ENCODE results near the gene HPS6. TPM values are rescaled to one million over a fixed set of nuclear protein-coding genes. Genes with fewer than 3 reads are reported as not detected.

The HPS6 gene
- total RNA-seq, 1 donor from 2014 or later = 14.2 TPM

DNA sequence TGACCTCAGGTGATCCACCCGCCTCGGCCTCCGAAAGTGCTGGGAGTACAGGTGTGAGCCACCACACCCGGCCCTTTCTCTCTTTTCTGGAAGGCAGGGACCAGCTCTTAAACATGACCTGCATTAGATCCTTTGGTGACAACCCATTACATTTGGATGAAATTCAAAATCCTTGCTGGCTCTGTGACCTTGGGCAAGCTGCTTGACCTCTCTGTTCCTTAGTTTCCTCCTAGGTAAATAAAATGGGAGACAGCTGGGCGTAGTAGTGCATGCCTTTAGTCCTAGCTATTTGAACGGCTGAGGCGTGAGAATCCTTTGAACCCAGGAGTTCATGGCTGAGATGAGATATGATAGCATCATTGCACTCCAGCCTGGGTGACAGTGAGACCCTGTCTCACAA lies 31.3 kb downstream of the HPS6 start:
- Mint-ChIP-seq H3K27ac (no peak overlapping the region), H3K4me1 (no peaks in the 10 kb centered on the region), H3K9me3 (no peaks in the 10 kb centered on the region), H3K4me3 (no peak overlapping the region), H3K36me3 (peaks cover 19% of the 10 kb centered on the region), H3K27me3 (ENCODE audit: low read depth) (no peaks in the 10 kb centered on the region)
- no peak for TF ChIP-seq CTCF (IDR thresholded peaks at IDR 0.05; ENCODE audit: unreplicated experiment)
- no peak for DNase-seq (ENCODE audit: low spot score in 2 of 2, unreplicated experiment in 2 of 2)

DNA sequence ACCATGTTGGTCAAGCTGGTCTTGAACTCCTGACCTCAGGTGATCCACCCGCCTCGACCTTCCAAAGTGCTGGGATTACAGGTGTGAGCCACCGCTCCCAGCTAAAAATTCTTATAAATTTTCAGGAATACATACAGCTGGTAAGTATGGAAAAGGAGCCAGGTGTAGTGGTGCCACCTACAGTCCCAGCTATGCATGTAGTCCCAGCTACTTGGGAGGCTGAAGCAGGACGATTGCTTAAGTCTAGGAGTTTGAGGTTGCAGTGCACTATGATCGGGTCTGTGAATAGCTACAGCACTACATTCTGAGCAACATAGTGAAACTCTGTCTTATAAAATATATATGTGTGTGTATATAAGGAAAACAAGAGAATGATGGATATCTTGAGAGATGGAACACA lies 36.0 kb downstream of the HPS6 start:
- Mint-ChIP-seq H3K4me3 (no peak overlapping the region), H3K27ac (no peak overlapping the region), H3K4me1 (no peaks in the 10 kb centered on the region), H3K27me3 (ENCODE audit: low read depth) (no peaks in the 10 kb centered on the region), H3K9me3 (no peaks in the 10 kb centered on the region), H3K36me3 (peaks cover 15% of the 10 kb centered on the region)
- no peak for DNase-seq (ENCODE audit: low spot score in 2 of 2, unreplicated experiment in 2 of 2)
- no peak for TF ChIP-seq CTCF (IDR thresholded peaks at IDR 0.05; ENCODE audit: unreplicated experiment)

DNA sequence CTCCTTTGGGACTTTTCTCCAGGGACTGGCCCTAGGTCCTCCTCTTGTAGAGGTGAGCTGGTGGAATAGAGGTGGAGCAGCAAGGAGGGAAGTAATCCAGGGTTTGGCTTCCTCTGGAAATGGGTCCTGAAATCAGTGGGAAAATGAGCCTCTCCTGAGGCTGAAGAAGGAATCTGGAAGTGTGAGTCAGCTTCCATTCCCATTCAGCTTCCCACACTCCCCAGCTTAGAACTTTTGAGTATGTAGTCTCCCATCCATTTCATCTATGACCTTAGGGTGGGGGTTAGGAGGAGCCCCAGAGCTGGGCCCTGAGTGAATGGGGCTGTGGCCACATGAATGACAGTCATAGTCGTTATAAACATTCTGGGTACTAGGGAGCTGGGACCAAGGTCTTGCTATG lies 37.3 kb downstream of the HPS6 start:
- no peaks in the 10 kb centered on the region for H3K9me3 Mint-ChIP-seq
- H3K36me3 Mint-ChIP-seq = peaks cover 13% of the 10 kb centered on the region
- TF ChIP-seq CTCF (IDR thresholded peaks at IDR 0.05; ENCODE audit: unreplicated experiment) = no peak
- no peaks in the 10 kb centered on the region for H3K27me3 Mint-ChIP-seq (ENCODE audit: low read depth)
- no peak overlapping the region for H3K27ac Mint-ChIP-seq
- no peaks in the 10 kb centered on the region for H3K4me1 Mint-ChIP-seq
- no peak for DNase-seq (ENCODE audit: low spot score in 2 of 2, unreplicated experiment in 2 of 2)
- no peak overlapping the region for H3K4me3 Mint-ChIP-seq

- H3K27ac Mint-ChIP-seq = no peak overlapping the region
These were observed 41.8 kb downstream of the HPS6 start for GRCh38 chr10:102106998-102107397.

DNA sequence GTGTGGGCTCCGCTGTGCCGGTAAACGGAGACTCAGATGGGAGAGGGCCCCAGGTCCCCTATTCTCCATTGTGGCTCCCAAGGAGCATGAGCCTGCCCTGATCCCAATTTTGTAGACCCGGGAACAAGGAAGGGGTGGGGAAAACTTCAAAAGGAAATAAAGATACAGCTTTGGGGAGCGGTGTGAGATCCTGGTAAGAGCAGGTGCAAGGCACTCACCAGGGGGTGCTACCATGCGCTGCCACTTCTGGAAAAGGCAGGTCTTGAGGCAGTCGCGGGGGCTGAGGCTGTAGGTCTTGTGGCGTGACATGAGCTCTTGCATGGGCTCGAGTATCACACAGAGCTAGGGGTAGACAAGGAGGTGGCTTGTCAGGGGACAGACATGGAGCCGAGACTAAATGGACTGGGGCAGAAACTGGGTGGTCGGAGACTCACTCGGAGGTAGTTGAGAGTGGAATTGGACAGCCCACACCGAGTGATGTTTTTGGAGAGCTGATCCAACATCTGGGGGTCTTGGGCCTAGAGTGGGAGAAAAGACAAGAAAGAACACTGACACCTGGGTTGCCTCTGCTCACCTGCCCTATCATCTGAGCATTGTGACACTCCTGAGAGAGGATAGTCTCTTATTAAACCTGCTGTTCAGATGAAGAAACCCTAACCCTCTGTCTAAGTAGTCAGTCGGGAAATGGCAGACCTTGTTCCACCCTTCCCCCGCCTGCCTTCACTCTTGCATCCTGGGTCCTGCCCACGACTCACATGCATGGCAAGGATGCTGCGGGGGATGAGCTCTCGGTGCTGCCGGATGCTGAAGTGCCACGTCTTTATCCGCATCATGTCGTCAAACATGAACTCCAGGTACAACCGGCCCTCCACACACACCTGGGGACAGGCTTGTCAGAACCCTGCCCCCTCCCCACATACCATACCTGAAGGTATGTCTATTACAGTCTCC lies 44.3 kb downstream of the HPS6 start:
- no peak overlapping the region for H3K4me3 Mint-ChIP-seq
- no peak for DNase-seq (ENCODE audit: low spot score in 2 of 2, unreplicated experiment in 2 of 2)
- peaks cover 26% of the 10 kb centered on the region for H3K36me3 Mint-ChIP-seq
- H3K27ac Mint-ChIP-seq = no peak overlapping the region
- no peak for TF ChIP-seq CTCF (IDR thresholded peaks at IDR 0.05; ENCODE audit: unreplicated experiment)
- H3K9me3 Mint-ChIP-seq = no peaks in the 10 kb centered on the region
- H3K27me3 Mint-ChIP-seq (ENCODE audit: low read depth) = no peaks in the 10 kb centered on the region
- peaks cover 15% of the 10 kb centered on the region for H3K4me1 Mint-ChIP-seq

More at GRCh38 chr10:102106998-102107397, 41.8 kb downstream of the HPS6 start:
- TF ChIP-seq CTCF (IDR thresholded peaks at IDR 0.05; ENCODE audit: unreplicated experiment) = no peak
- Mint-ChIP-seq H3K36me3 (peaks cover 28% of the 10 kb centered on the region), H3K9me3 (no peaks in the 10 kb centered on the region), H3K27me3 (ENCODE audit: low read depth) (no peaks in the 10 kb centered on the region), H3K4me3 (no peak overlapping the region), H3K4me1 (no peaks in the 10 kb centered on the region)
- DNase-seq (ENCODE audit: low spot score in 2 of 2, unreplicated experiment in 2 of 2) = no peak

All from mesothelial cell of epicardium (in vitro differentiated cells).